Heart left ventricle (tissue), 16 donors: Measurements from ENCODE around the gene JAK2. TPM values are rescaled to one million over a fixed set of nuclear protein-coding genes. Genes with fewer than 3 reads are reported as not detected.

Source experiments
- ATAC-seq, 4 donors: fragments of 200-7000 bp; cut with Tn5 transposase; one replicate each; pipeline ENCODE4 v1.9.1; 2020 to 2022; ENCODE audit warnings: moderate library complexity in 4 of 4, mild to moderate bottlenecking in 3 of 4, moderate number of reproducible peaks in 1 of 4
- DNase-seq, 5 donors: peaks; one replicate each; pipeline ENCODE4 v3.0.0-alpha.2; 2020
- H3K27ac ChIP-seq, 12 donors: fragments of 200-600 bp; sonication (generic) in 4 of 12; one replicate each; pipeline versions ENCODE4 v1.5.0 to v1.8.0; 2016 to 2022; ENCODE audit warnings: mild to moderate bottlenecking in 2 of 12
- H3K27me3 ChIP-seq, 9 donors: fragments of 200-600 bp; sonication (generic) in 2 of 9; one replicate each; pipeline versions ENCODE4 v1.5.1 to v1.8.0; 2016 to 2022; ENCODE audit warnings: mild to moderate bottlenecking in 3 of 9
- H3K36me3 ChIP-seq, 9 donors: fragments of 200-600 bp; sonication (generic) in 2 of 9; one replicate each; pipeline versions ENCODE4 v1.5.0 to v1.8.0; 2018 to 2022; ENCODE audit warnings: mild to moderate bottlenecking in 2 of 9
- H3K4me1 ChIP-seq, 12 donors: fragments of 200-600 bp; sonication (generic) in 4 of 12; one replicate each; pipeline versions ENCODE4 v1.5.0 to v1.8.0; 2016 to 2022; ENCODE audit warnings: mild to moderate bottlenecking in 3 of 12
- H3K4me3 ChIP-seq, 12 donors: fragments of 200-600 bp; sonication (generic) in 4 of 12; one replicate each; pipeline versions ENCODE4 v1.5.0 to v1.8.0; 2017 to 2022; ENCODE audit warnings: mild to moderate bottlenecking in 9 of 12, moderate library complexity in 4 of 12
- H3K9me3 ChIP-seq, 12 donors: fragments of 200-600 bp; sonication (generic) in 4 of 12; one replicate each; pipeline versions ENCODE4 v1.5.0 to v1.8.0; 2016 to 2022; ENCODE audit warnings: mild to moderate bottlenecking in 1 of 12
- POLR2A ChIP-seq, 2 donors: fragments of 450-650 bp; IDR thresholded peaks; one replicate each; pipeline ENCODE4 v1.6.1; 2017; ENCODE audit warnings: antibody characterized with exemption in 2 of 2, mild to moderate bottlenecking in 2 of 2, moderate library complexity in 2 of 2
- WGBS, 4 donors: extraction: QIAGEN DNeasy Blood & Tissue Kit in 2 of 4; methylation state at CpG; one replicate each; pipeline versions ENCODE4 v1.1.5 to v1.1.7; 2013 to 2018; 5-methylcytosine and 5-hydroxymethylcytosine counted together
- intact Hi-C, 10 donors: fragments of 100-400 bp; cut with DNase I; formaldehyde crosslinking; loops; one replicate each; pipeline versions ENCODE4 v1.11.1 to v1.14.2; 2022
- polyA plus RNA-seq, 2 donors: library from polyadenylated mRNA; stranded (reverse); fragments of 200-250 nt; gene quantifications; one replicate each; pipeline ENCODE4 v1.2.3, GENCODE V29; 2013
- total RNA-seq, 9 donors: library from RNA; depleted of rRNA in 2 of 9; stranded (reverse); fragments of >200 nt in 2 of 9; fragmentation: NEBNext Ultra II Directional in 3 of 9; extraction: Animal tissue kit (Norgen Biotek cat#: 25700) in 3 of 9; gene quantifications; one replicate each; pipeline versions ENCODE4 v1.1.0 to v1.2.4, GENCODE V29; 2016 to 2023
- TF ChIP-seq, protein P1 (sequence below), 12 donors: fragments of 200-600 bp; sonication (generic) in 4 of 12; IDR thresholded peaks; one replicate each; pipeline versions ENCODE4 v1.5.0 to v1.8.0; 2018 to 2022; ENCODE audit warnings: antibody characterized with exemption in 12 of 12, mild to moderate bottlenecking in 5 of 12
- donor health status: ischemic (EF 13 %, LVEDD 7.1; RV severe dilation, severe dysfunction).
- donor health status: healthy with polysubstance abuse.
- donor health status: DM: no; HTN: yes; CAD: no.
- donor health status: DM: no; HTN: no; CAD: no.
- donor health status: ischemic (EF 25% LVEDD 6.9; RV normal size, moderate dysfunction).
- donor health status: ischemic (EF 25% LVEDD 5.7; RV mildly dilated, moderate dysfunction).
- donor health status: healthy.
- donor health status: DM: yes; HTN: yes; CAD: no.
- donor health status: ischemic (EF 35%, LVEDD 5.7; RV mildly dilated, moderate dysfunction).
- donor health status: nonischemic (EF 11% LVEDD 7.7; RV severe dilation, severe dysfunction).
- donor health status: DM: yes; HTN: yes; CAD: no.
- donor health status: PGD.
- donor health status: ischemic (EF 29% LVEDD 5.4; RV normal size, mild dysfunction).
- donor health status: nonischemic (EF 23%, LVEDD 6.1; RV moderate dilation, normal function).

Gene JAK2
- total and polyA plus RNA-seq, 11 donors: 4.3 to 62.9 (median 27.9) TPM

GRCh38 chr9:5062631-5063030, 77.6 kb downstream of the JAK2 start:
- TF ChIP-seq POLR2A (IDR thresholded peaks at IDR 0.05): no peak
- TF ChIP-seq, protein P1, sequence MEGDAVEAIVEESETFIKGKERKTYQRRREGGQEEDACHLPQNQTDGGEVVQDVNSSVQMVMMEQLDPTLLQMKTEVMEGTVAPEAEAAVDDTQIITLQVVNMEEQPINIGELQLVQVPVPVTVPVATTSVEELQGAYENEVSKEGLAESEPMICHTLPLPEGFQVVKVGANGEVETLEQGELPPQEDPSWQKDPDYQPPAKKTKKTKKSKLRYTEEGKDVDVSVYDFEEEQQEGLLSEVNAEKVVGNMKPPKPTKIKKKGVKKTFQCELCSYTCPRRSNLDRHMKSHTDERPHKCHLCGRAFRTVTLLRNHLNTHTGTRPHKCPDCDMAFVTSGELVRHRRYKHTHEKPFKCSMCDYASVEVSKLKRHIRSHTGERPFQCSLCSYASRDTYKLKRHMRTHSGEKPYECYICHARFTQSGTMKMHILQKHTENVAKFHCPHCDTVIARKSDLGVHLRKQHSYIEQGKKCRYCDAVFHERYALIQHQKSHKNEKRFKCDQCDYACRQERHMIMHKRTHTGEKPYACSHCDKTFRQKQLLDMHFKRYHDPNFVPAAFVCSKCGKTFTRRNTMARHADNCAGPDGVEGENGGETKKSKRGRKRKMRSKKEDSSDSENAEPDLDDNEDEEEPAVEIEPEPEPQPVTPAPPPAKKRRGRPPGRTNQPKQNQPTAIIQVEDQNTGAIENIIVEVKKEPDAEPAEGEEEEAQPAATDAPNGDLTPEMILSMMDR (IDR thresholded peaks at IDR 0.05): no peak
- no peak for DNase-seq
- no peak for ATAC-seq
- Histone ChIP-seq H3K27me3 (no peaks in the 10 kb centered on the region), H3K4me1 (peaks cover 0 to 8% (median 0%) of the 10 kb centered on the region in 12 donors), H3K27ac (no peak overlapping the region), H3K4me3 (no peak overlapping the region), H3K36me3 (peaks cover 0 to 84% (median 45%) of the 10 kb centered on the region in 9 donors), H3K9me3 (no peaks in the 10 kb centered on the region)
- WGBS, 4 donors: 32 to 50% (median 46%) methylated on average over 1 of the region's 1 CpG
- intact Hi-C loops: loop anchor here in 1 of 10 donors (10.0 kb wide), 1 partner anchor 298 kb away; no protein-coding TSS in a partner anchor

DNA sequence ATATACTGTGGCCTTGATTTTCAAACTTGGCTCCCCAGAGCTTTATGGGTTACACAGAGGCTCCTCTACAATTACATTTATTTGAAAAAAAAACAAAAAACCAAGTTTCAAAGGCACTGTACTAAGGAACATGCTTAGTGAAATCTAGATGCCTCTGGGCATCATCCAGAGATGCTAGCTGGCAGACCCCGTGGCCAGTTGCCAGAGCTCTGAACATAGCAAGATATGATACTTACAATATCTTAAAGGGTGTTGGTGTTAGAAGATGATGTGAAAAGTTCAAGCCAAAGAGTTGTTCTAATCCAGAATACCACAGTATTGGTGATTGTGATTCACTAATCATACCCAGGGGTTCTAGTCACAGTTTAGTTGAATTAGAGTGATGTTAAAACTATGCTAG, 87.8 kb downstream of the JAK2 start:
- Histone ChIP-seq H3K27me3 (no peaks in the 10 kb centered on the region), H3K27ac (no peak overlapping the region), H3K36me3 (peaks cover 0 to 99% (median 53%) of the 10 kb centered on the region in 9 donors), H3K4me3 (no peak overlapping the region), H3K9me3 (no peaks in the 10 kb centered on the region), H3K4me1 (peaks cover 0 to 3% (median 0%) of the 10 kb centered on the region in 12 donors)
- WGBS, 4 donors: 49 to 76% (median 59%) methylated on average over 1 of the region's 1 CpG
- DNase-seq (peak in 2 of 5 donors; percentile 30 to 46), ATAC-seq (no peak)
- no peak for TF ChIP-seq POLR2A (IDR thresholded peaks at IDR 0.05)
- TF ChIP-seq, protein P1 (IDR thresholded peaks at IDR 0.05): no peak
- intact Hi-C loops: no loop called here

DNA sequence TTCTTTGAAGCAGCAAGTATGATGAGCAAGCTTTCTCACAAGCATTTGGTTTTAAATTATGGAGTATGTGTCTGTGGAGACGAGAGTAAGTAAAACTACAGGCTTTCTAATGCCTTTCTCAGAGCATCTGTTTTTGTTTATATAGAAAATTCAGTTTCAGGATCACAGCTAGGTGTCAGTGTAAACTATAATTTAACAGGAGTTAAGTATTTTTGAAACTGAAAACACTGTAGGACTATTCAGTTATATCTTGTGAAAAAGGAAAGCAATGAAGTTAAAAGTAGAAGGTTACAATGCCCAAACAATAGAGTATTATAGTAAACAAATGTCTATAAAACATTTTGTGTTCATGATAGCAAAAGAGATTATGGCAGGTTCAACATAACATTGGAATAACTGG, 88.6 kb downstream of the JAK2 start:
- WGBS, 4 donors: 80 to 95% (median 87%) methylated on average over 1 of the region's 1 CpG

DNA sequence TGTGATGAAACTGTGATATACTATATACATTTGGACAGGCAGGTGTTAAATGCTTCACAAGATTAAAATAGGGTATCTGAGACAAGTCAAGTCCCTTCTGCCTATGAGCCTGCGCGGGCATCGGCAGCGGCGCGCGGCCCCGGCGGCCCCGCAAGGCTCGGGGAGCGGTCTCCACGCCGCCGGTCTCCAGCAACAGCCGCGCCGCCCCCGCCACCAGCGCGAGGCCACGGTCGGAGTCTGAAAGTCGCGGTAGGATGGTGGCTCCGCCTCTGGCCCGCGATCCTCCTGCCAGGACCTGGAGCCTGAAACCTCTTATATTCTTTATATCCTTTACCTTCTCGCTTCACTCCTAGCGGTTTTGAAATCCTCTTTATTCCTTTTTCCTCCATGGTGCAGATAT, 100.9 kb downstream of the JAK2 start:
- H3K27ac ChIP-seq: no peak overlapping the region
- intact Hi-C loops: no loop called here
- no peak for DNase-seq
- no peak overlapping the region for H3K4me3 ChIP-seq
- no peaks in the 10 kb centered on the region for H3K9me3 ChIP-seq
- no peak for ATAC-seq
- H3K36me3 ChIP-seq: peaks cover 0 to 84% (median 30%) of the 10 kb centered on the region in 9 donors
- TF ChIP-seq, protein P1 (IDR thresholded peaks at IDR 0.05): no peak
- no peak for TF ChIP-seq POLR2A (IDR thresholded peaks at IDR 0.05)
- 77 to 83% (median 82%) methylated on average over 30 of the region's 30 CpGs for WGBS, 4 donors
- no peaks in the 10 kb centered on the region for H3K27me3 ChIP-seq
- no peaks in the 10 kb centered on the region for H3K4me1 ChIP-seq

More for the DNA sequence above, 88.6 kb downstream of the JAK2 start:
- TF ChIP-seq, protein P1 (IDR thresholded peaks at IDR 0.05): peak in 2 of 12 donors; percentile 5 to 7
- no peak for TF ChIP-seq POLR2A (IDR thresholded peaks at IDR 0.05)
- Histone ChIP-seq H3K36me3 (peaks cover 0 to 99% (median 53%) of the 10 kb centered on the region in 9 donors), H3K4me3 (no peak overlapping the region), H3K27me3 (no peaks in the 10 kb centered on the region), H3K27ac (no peak overlapping the region), H3K4me1 (peaks cover 0 to 3% (median 0%) of the 10 kb centered on the region in 12 donors), H3K9me3 (no peaks in the 10 kb centered on the region)
- DNase-seq: no peak
- no peak for ATAC-seq
- intact Hi-C loops: no loop called here
